ENCODE data around the gene MRGPRG.
"Not testable (repeated sequence)": the region's sequence is repeated elsewhere in the genome, so short reads cannot be mapped to it uniquely, and the experiment has no call there.

- TF ChIP-seq CTCF (conservative IDR thresholded peaks at IDR 0.05); EZH2 (IDR thresholded peaks at IDR 0.05; ENCODE audit: low read depth): not testable (repeated sequence)
These were observed 36.6 kb upstream of the MRGPRG start for GRCh38 chr11:3255241-3255640.

Measured in PC-9 (cell line).